ENCODE results near the gene NAXE.

NAXE gene

DNA sequence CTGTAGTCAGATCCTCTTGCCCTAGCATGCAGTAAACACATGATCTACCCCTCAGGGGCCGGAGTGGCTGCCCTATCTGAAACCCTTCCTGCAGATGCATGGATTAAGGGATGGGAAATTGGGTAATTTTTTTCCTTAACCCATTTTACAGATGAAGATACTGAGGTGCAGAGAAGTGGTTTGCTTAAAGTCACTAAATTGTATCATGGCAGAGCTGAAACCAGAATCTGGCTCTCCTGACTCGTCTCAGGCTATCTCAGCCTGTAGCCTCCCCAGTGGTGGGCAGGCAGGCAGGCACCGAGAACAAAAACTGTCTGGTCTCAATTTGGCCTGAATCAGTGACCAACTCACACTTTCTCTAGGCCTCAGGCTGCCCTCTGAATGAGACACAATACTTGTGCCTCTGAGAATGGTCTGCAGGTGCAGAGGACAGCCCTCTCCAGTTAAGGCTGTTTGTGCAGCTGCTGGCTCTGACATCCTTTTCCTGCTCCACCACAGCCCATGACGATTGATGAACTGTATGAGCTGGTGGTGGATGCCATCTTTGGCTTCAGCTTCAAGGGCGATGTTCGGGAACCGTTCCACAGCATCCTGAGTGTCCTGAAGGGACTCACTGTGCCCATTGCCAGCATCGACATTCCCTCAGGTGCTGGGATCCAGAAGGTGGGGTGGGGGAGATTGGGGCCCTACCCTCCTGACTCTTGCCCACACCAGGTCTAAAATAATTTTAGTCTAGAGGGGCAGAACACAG, 1.5 kb downstream of the NAXE start:
- no peak overlapping the region for H2BK15ac ChIP-seq (ENCODE audit: low read depth, poor library complexity, severe bottlenecking)
- DNase-seq: no peak
- H3K9me3 ChIP-seq (ENCODE audit: control insufficient read depth, low read length): no peaks in the 10 kb centered on the region
- no peak overlapping the region for H2AFZ ChIP-seq (ENCODE audit: low read depth, low read length)
- WGBS: 100% methylated on average over 6 of the region's 8 CpGs
- peak overlapping the region; percentile 88 for H3K9ac ChIP-seq (ENCODE audit: low read length)
- no peak overlapping the region for H4K91ac ChIP-seq (ENCODE audit: low read length)
- H2BK12ac ChIP-seq (ENCODE audit: low read length in 2 of 2): no peak overlapping the region
- H3K27ac ChIP-seq (ENCODE audit: low read length, poor library complexity, severe bottlenecking): no peak overlapping the region
- H3K14ac ChIP-seq (ENCODE audit: low read length in 2 of 2): no peak overlapping the region
- H3K18ac ChIP-seq (ENCODE audit: low read depth in 1 of 2, low read length in 2 of 2): no peak overlapping the region
- H3K27me3 ChIP-seq (ENCODE audit: control insufficient read depth in 1 of 2, insufficient read depth in 1 of 2, low read length in 2 of 2): no peaks in the 10 kb centered on the region
- peak overlapping the region; percentile 35 for H4K8ac ChIP-seq (ENCODE audit: low read length)
- H3K4me3 ChIP-seq (ENCODE audit: insufficient read depth in 1 of 2, low read depth in 1 of 2, low read length in 2 of 2): no peak overlapping the region
- H3K79me1 ChIP-seq (replicated peaks; ENCODE audit: low read length, poor library complexity, severe bottlenecking): peaks cover 26% of the 10 kb centered on the region
- H2BK120ac ChIP-seq (ENCODE audit: low read depth, low read length): no peak overlapping the region
- H3K23ac ChIP-seq (ENCODE audit: low read length in 2 of 2): no peak overlapping the region
- peaks cover 39 to 57% of the 10 kb centered on the region in 2 experiments for H3K36me3 ChIP-seq (ENCODE audit: control insufficient read depth in 1 of 2, insufficient read depth in 2 of 2, low read depth in 1 of 2, low read length in 2 of 2)
- peaks cover 10% of the 10 kb centered on the region for H3K4me1 ChIP-seq (ENCODE audit: control insufficient read depth, insufficient read depth, low read depth, low read length)
- no peak overlapping the region for H3K4me2 ChIP-seq (ENCODE audit: low read length, poor library complexity, severe bottlenecking)
- no peak overlapping the region for H2BK5ac ChIP-seq (ENCODE audit: low read depth, low read length, poor library complexity, severe bottlenecking)
- no peak overlapping the region for H3K4ac ChIP-seq (ENCODE audit: low read depth in 1 of 2, low read length in 2 of 2)
- no peak overlapping the region for H2AK5ac ChIP-seq (ENCODE audit: low read length, severe bottlenecking)

GRCh38 chr1:156593661-156593989, 2.0 kb downstream of the NAXE start:
- Histone ChIP-seq H2AK5ac (ENCODE audit: low read length, severe bottlenecking) (no peak overlapping the region), H3K27me3 (ENCODE audit: control insufficient read depth in 1 of 2, insufficient read depth in 1 of 2, low read length in 2 of 2) (no peaks in the 10 kb centered on the region), H2BK12ac (ENCODE audit: low read length in 2 of 2) (no peak overlapping the region), H3K18ac (ENCODE audit: low read depth in 1 of 2, low read length in 2 of 2) (no peak overlapping the region), H3K23ac (ENCODE audit: low read length in 2 of 2) (no peak overlapping the region), H2BK5ac (ENCODE audit: low read depth, low read length, poor library complexity, severe bottlenecking) (no peak overlapping the region), H3K9ac (ENCODE audit: low read length) (no peak overlapping the region), H4K8ac (ENCODE audit: low read length) (no peak overlapping the region), H3K4me1 (ENCODE audit: control insufficient read depth, insufficient read depth, low read depth, low read length) (peaks cover 10% of the 10 kb centered on the region), H3K4me2 (ENCODE audit: low read length, poor library complexity, severe bottlenecking) (no peak overlapping the region), H4K91ac (ENCODE audit: low read length) (no peak overlapping the region), H2AFZ (ENCODE audit: low read depth, low read length) (no peak overlapping the region), H3K4ac (ENCODE audit: low read depth in 1 of 2, low read length in 2 of 2) (no peak overlapping the region), H3K4me3 (ENCODE audit: insufficient read depth in 1 of 2, low read depth in 1 of 2, low read length in 2 of 2) (no peak overlapping the region), H3K79me1 (replicated peaks; ENCODE audit: low read length, poor library complexity, severe bottlenecking) (peaks cover 29% of the 10 kb centered on the region), H2BK15ac (ENCODE audit: low read depth, poor library complexity, severe bottlenecking) (no peak overlapping the region), H3K14ac (ENCODE audit: low read length in 2 of 2) (no peak overlapping the region), H3K9me3 (ENCODE audit: control insufficient read depth, low read length) (no peaks in the 10 kb centered on the region), H3K36me3 (ENCODE audit: control insufficient read depth in 1 of 2, insufficient read depth in 2 of 2, low read depth in 1 of 2, low read length in 2 of 2) (peaks cover 42 to 62% of the 10 kb centered on the region in 2 experiments), H3K27ac (ENCODE audit: low read length, poor library complexity, severe bottlenecking) (no peak overlapping the region), H2BK120ac (ENCODE audit: low read depth, low read length) (no peak overlapping the region)
- no peak for DNase-seq
- 98% methylated on average over 8 of the region's 8 CpGs for WGBS

GRCh38 chr1:156594190-156594589, 2.6 kb downstream of the NAXE start:
- no peak overlapping the region for H2BK5ac ChIP-seq (ENCODE audit: low read depth, low read length, poor library complexity, severe bottlenecking)
- no peak overlapping the region for H3K18ac ChIP-seq (ENCODE audit: low read depth in 1 of 2, low read length in 2 of 2)
- H3K9me3 ChIP-seq (ENCODE audit: control insufficient read depth, low read length): no peaks in the 10 kb centered on the region
- no peak for DNase-seq
- no peak overlapping the region for H2AFZ ChIP-seq (ENCODE audit: low read depth, low read length)
- no peak overlapping the region for H3K14ac ChIP-seq (ENCODE audit: low read length in 2 of 2)
- H3K4me2 ChIP-seq (ENCODE audit: low read length, poor library complexity, severe bottlenecking): no peak overlapping the region
- no peak overlapping the region for H3K4ac ChIP-seq (ENCODE audit: low read depth in 1 of 2, low read length in 2 of 2)
- no peak overlapping the region for H2BK15ac ChIP-seq (ENCODE audit: low read depth, poor library complexity, severe bottlenecking)
- H4K8ac ChIP-seq (ENCODE audit: low read length): no peak overlapping the region
- WGBS: 97% methylated on average over 3 of the region's 3 CpGs
- H3K79me1 ChIP-seq (replicated peaks; ENCODE audit: low read length, poor library complexity, severe bottlenecking): peaks cover 32% of the 10 kb centered on the region
- H3K27me3 ChIP-seq (ENCODE audit: control insufficient read depth in 1 of 2, insufficient read depth in 1 of 2, low read length in 2 of 2): no peaks in the 10 kb centered on the region
- no peak overlapping the region for H4K91ac ChIP-seq (ENCODE audit: low read length)
- no peak overlapping the region for H2BK12ac ChIP-seq (ENCODE audit: low read length in 2 of 2)
- H3K23ac ChIP-seq (ENCODE audit: low read length in 2 of 2): no peak overlapping the region
- H3K4me3 ChIP-seq (ENCODE audit: insufficient read depth in 1 of 2, low read depth in 1 of 2, low read length in 2 of 2): no peak overlapping the region
- H3K9ac ChIP-seq (ENCODE audit: low read length): no peak overlapping the region
- no peak overlapping the region for H2BK120ac ChIP-seq (ENCODE audit: low read depth, low read length)
- no peak overlapping the region for H3K27ac ChIP-seq (ENCODE audit: low read length, poor library complexity, severe bottlenecking)
- peaks cover 42 to 67% of the 10 kb centered on the region in 2 experiments for H3K36me3 ChIP-seq (ENCODE audit: control insufficient read depth in 1 of 2, insufficient read depth in 2 of 2, low read depth in 1 of 2, low read length in 2 of 2)
- no peak overlapping the region for H2AK5ac ChIP-seq (ENCODE audit: low read length, severe bottlenecking)
- H3K4me1 ChIP-seq (ENCODE audit: control insufficient read depth, insufficient read depth, low read depth, low read length): peaks cover 10% of the 10 kb centered on the region

DNA sequence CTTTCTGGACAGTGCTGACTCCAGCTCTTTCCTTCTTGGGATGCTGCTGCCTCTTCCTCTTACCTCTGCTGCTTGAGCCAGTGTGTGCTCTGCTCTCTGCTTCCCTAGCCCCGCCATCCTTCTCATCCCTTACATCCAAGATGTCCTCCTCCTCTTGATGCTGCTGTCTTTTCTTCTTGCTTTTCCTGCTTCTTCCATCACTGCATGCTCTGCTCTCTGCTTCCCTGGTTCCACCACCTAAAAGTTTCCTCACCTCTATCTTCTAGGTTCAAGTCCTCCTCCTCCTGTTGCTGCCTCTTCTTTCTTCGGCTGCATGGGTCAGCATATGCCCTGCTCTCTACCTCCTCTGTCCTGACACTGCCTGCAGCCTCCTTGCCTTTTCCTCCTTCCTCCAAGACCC, 3.4 kb downstream of the NAXE start:
- no peak overlapping the region for H3K18ac ChIP-seq (ENCODE audit: low read depth in 1 of 2, low read length in 2 of 2)
- no peak overlapping the region for H2AFZ ChIP-seq (ENCODE audit: low read depth, low read length)
- H2BK12ac ChIP-seq (ENCODE audit: low read length in 2 of 2): no peak overlapping the region
- no peak overlapping the region for H4K91ac ChIP-seq (ENCODE audit: low read length)
- H3K9ac ChIP-seq (ENCODE audit: low read length): no peak overlapping the region
- no peak overlapping the region for H3K27ac ChIP-seq (ENCODE audit: low read length, poor library complexity, severe bottlenecking)
- H2BK5ac ChIP-seq (ENCODE audit: low read depth, low read length, poor library complexity, severe bottlenecking): no peak overlapping the region
- H3K79me1 ChIP-seq (replicated peaks; ENCODE audit: low read length, poor library complexity, severe bottlenecking): peaks cover 33% of the 10 kb centered on the region
- no peak overlapping the region for H3K23ac ChIP-seq (ENCODE audit: low read length in 2 of 2)
- no peaks in the 10 kb centered on the region for H3K27me3 ChIP-seq (ENCODE audit: control insufficient read depth in 1 of 2, insufficient read depth in 1 of 2, low read length in 2 of 2)
- no peak overlapping the region for H3K4ac ChIP-seq (ENCODE audit: low read depth in 1 of 2, low read length in 2 of 2)
- peaks cover 10% of the 10 kb centered on the region for H3K4me1 ChIP-seq (ENCODE audit: control insufficient read depth, insufficient read depth, low read depth, low read length)
- H3K14ac ChIP-seq (ENCODE audit: low read length in 2 of 2): no peak overlapping the region
- H4K8ac ChIP-seq (ENCODE audit: low read length): no peak overlapping the region
- H2AK5ac ChIP-seq (ENCODE audit: low read length, severe bottlenecking): no peak overlapping the region
- H3K36me3 ChIP-seq (ENCODE audit: control insufficient read depth in 1 of 2, insufficient read depth in 2 of 2, low read depth in 1 of 2, low read length in 2 of 2): peaks cover 42 to 70% of the 10 kb centered on the region in 2 experiments
- no peak overlapping the region for H3K4me2 ChIP-seq (ENCODE audit: low read length, poor library complexity, severe bottlenecking)
- H3K9me3 ChIP-seq (ENCODE audit: control insufficient read depth, low read length): no peaks in the 10 kb centered on the region
- WGBS: 99% methylated on average over 2 of the region's 2 CpGs
- DNase-seq: no peak
- no peak overlapping the region for H3K4me3 ChIP-seq (ENCODE audit: insufficient read depth in 1 of 2, low read depth in 1 of 2, low read length in 2 of 2)
- no peak overlapping the region for H2BK15ac ChIP-seq (ENCODE audit: low read depth, poor library complexity, severe bottlenecking)
- H2BK120ac ChIP-seq (ENCODE audit: low read depth, low read length): no peak overlapping the region
